Activated CD8-positive, alpha-beta memory T cell treated with anti-CD3 and anti-CD28 coated beads for 48 hours (primary cell): Measurements from ENCODE around the gene GRAP2.
"Not testable (repeated sequence)": the region's sequence is repeated elsewhere in the genome, so short reads cannot be mapped to it uniquely, and the experiment has no call there.

Experiments used
- DNase-seq, 3 experiments: peaks; one replicate each; pipeline ENCODE4 v3.0.0-alpha.2; 2020; ENCODE audit warnings: low read depth in 2 of 3, low spot score in 2 of 3

Gene GRAP2

GRCh38 chr22:39991159-39991860 lies 90.4 kb downstream of the GRAP2 start:
- DNase-seq: no peak

DNA sequence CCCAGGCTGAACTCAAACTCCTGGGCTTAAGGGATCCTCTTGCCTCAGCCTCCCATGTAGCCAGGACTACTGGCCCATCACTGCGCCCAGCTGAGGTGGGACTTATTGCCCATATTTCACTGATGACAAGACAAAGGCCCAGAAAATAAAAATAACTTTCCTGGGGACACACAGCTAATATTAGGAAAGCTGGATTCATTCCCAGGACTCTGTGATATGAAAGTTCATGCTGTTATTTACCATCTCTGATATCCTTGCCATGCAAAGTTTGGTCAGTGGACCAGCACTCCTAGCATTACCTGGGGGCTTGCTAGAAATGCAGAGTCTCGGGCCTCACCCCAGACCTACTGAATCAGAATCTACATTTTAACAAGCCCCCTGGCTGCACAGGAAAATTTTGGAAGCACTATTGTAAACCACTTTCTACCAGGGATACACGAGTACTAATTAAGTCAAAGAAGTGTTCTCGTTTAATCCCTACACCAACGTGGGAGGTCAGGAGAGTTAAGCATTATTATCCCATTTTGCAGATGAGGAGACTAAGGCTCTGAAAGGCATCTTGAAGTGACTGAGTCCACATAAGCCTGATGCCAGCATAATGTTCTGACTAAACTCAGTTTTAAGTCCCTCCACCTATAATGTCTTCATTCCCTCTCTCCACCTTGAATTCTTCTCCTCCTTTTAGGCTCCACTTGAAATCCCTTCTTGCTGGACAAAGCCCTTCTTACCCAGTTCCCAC lies 91.4 kb downstream of the GRAP2 start:
- no peak for DNase-seq

GRCh38 chr22:39992894-39993293 lies 92.0 kb downstream of the GRAP2 start:
- not testable (repeated sequence) for DNase-seq

GRCh38 chr22:39994041-39994565 lies 93.2 kb downstream of the GRAP2 start:
- no peak for DNase-seq

GRCh38 chr22:39994566-39995392 lies 93.9 kb downstream of the GRAP2 start, which contains the start of gene FAM83F:
FAM83F (plus strand) TSS chr22:39994954; CDS start chr22:39995043, 89 bp downstream.
- DNase-seq: no peak

GRCh38 chr22:39995393-39996252 lies 94.7 kb downstream of the GRAP2 start:
- DNase-seq: no peak

DNA sequence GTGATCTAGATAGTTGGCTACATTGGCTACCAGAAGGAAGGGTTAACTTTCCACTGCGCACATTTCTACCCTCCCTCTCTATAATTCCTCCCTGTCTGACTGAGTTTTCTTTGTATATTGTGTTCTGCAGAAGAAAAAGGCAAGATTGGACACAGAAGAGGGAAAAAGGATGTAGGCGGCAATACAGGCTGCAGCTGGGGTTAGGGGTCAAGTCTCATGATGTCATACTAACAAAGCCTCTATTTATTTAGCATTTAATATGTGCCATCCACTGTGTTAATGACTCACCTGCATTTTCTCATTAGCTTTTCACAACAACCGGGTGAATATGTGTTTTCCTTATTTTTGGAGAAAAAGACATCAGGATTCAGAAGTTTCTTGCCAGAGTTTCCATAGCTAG lies 95.8 kb downstream of the GRAP2 start:
- DNase-seq: no peak

- DNase-seq: no peak
These were observed 96.5 kb downstream of the GRAP2 start for GRCh38 chr22:39997421-39997820.

DNA sequence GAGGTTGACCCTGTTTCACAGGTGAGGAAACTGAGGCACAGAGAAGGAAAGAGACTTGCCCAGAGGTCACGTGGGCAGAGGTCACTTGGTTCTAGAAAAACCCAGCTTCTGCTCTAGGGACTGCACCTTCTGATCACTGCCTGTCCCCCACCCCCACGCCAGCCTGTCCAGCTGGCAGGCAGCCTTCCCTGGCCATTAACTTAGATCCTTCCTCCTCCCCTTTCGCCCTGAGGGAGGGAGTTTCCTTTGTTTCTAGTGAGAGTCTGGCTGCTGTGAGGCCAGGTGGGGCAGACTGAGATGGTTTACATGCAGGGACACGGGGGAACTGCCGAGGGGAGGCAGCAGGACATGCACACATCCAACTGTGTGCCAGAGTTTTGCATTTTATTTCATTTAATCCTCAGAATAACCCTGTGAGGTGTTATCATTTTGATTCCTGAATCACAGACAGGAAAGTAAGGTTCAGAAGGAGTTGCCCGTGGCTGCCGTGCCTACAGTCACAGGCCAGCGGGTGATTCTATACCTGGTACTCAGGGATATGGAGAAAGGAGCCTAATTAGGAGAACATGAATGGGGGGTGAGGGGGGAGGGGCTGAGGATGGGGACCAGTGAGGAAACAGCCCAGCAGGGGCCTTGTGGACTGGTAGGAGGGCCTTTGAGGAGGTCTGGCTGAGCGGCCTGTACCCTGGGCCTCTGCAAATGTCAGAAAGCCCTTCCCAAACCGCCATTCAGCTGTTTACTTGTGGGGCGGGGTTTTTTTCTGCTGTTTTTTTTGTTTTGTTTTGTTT lies 97.2 kb downstream of the GRAP2 start:
- no peak for DNase-seq

DNA sequence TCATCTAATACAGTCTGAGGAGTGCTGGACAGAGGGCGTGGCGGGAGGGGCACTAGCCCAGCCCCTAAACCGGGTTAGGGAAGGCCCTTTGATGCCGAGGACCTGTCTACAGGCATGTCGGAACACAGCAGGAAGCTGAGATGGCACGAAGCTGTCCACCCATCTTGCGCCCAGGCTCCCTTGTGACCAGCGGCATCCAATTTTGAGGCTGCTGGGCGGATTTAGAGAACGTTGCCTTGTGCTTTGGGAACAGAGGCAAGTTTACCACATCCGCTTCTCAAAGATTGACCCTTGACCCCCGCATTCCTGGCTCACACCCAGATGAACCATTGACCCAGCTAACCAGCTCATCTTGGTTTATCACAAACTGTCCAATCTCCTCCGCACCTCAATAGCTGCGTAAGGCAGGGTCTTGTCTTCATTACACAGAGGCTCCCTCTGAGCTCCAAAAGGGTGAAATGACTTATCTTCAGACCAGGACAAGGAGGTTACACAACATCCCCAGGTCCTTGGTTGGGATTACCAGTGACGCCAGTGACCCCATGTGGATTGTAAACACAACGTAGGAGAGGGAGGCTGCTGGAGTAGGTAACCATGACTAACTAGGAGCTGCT lies 98.4 kb downstream of the GRAP2 start:
- no peak for DNase-seq

GRCh38 chr22:40000171-40000570 lies 99.3 kb downstream of the GRAP2 start:
- no peak for DNase-seq

DNA sequence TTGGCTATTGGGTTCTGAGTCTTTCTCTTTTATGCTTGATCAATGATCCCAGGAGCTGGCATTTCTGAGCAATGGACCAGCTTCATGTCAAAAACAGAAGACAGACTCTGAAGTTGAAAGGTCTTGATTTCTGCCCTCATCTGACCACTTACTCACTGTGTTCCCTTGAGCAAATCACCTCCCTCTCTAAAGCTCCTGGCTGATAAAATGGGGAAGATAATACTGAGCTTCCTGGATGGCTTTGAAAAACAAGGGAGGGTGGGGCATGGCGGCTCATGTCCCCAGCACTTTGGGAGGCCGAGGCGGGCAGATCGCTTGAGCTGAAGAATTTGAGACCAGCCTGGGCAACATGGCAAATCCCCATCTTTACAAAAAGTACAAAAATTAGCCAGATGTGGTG lies 100.2 kb downstream of the GRAP2 start:
- DNase-seq: no peak

DNA sequence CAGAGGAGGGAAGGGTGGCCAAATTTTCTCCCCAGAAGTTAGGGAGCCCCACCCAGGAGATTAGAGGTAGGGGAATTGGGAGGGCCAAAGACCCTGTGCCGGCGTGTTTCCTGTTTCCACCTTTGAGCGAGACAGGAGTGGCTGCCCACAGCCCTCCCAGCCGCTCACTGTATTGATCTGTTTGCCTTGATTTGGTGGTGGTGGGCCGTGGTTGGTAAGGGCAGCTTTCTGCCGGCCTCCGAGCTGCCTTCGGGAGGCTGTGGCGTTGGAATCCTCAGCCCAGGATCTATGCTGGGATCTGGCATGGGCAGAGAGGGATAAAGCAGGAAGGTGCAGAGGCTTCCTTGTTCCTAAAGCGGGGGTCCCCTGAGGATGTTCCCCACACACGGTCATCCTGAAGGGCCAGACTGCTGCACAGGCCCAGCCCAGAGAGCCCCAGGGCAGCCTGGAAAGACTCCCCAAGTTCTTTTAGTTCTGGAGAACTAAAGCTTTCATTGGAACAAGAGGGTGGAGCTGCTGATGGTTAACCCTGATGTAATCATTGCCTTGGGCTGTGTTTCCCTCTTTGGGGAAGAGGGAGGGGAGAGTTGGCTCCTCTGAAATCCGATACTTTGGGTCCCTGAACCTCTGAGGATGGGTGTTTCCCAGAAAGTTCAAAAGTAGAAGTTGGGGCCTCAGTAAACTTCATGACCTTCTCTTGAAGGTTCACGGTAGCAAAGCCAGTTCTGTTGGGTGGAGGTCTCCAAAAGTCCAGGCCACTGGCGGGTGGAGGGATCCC lies 101.1 kb downstream of the GRAP2 start:
- no peak for DNase-seq

DNA sequence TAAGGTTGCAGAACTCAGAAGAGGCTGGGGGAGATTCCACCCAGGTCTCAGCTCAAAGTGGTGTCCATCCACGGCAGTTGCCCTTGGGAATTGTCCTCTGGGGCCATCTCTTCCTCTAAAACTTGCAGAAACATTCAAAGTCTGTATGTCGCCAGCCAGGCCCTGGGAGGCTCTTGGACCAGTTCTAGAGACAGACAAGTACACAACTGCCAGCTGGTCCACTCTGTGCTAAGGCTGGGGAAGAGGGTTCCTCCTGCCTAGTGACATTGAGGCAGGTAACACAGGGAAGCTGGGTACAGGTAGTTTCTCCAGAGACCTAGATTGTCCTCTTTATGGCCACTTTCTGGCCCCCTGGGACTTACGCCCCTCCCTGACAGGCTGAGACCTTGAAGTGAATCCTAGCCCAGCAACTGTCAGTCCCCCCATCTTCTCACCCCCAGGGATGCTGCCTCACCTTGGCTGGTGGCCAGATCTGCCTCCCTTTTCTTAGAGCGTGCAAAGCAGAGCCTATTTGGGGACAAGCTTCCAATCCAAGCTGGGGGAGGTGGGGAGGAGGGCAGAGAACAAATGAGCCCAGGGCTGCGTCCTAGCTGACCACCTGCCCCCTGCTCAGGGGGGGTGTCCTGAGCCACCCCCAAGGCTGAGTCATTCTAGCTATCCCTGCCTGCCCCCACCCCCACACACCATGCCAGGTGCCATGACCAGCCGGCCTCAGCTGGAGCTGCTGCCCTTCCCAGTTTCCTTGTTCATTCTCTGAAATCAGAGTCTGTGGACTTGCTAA lies 102.2 kb downstream of the GRAP2 start:
- no peak for DNase-seq

DNA sequence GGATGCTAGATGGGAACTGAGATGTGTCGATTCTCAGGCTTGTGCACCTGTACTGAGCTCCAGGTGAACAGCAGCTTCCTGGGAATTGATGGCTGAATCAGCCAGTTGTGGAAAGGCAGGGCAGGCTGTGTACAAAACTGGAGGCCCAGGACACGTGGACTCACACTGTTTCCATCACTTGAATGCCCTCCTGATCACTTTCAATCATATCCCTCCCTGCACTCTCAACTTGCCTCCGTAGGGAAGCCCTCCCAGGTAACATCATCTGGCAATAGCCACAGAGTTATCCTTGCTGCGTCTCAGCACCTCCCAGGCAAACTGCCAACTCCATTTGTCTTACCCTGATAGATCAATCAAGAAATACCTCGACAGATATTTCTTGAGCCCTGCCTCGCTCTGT lies 104.0 kb downstream of the GRAP2 start:
- DNase-seq: no peak

GRCh38 chr22:40006641-40007040 lies 105.8 kb downstream of the GRAP2 start:
- DNase-seq: no peak

DNA sequence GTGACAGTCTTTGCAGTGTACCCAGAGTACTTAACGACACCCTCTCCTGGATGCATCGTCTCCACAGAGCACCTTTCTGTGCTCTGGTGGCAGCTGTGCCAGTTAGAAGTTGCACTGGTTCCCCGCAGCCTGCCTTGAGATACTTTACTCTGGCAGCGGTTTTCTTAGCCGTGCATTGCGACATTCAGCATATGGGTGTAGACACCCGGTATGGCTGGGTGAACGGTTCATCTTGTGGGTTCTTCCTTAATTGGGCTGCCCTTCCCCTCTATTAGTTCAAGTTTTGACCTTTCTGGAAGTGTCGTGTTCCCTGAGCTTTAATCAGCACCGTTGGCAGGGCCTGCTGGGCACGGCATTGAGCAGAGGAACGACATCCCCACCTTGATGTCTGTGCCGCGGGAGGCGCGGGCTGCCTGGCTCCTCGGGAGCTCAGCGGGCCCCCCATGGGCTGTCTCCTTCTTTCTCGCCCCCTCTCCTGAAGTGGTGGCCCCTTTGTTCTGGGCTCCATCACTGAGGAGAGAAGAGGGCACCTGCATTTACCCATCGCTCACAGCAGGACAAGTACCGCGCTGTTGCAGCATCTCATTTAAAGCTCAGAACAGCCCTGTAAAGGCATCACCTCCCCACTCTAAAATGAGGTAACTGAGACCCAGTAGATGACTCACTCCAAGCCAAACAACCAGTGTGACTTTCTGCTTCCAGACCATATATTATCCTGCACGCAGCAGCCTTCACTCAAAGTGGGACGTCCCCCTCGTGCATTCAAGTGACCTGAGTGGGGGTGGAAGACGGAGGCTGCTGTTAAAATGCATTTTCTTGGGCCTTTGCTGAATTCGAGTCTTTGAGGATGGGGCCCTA lies 107.2 kb downstream of the GRAP2 start:
- no peak for DNase-seq
